Activated naive CD4-positive, alpha-beta T cell treated with anti-CD3 and anti-CD28 coated beads, Interleukin-2, amount 50 U/mL, for 72 hours (primary cell): ENCODE measurements around the gene SLC25A44. TPM values are rescaled to one million over a fixed set of nuclear protein-coding genes. Genes with fewer than 3 reads are reported as not detected.
A peak's percentile ranks its signal among the peaks of the same experiment; 100 is the strongest.
"Not testable (repeated sequence)": the region's sequence is repeated elsewhere in the genome, so short reads cannot be mapped to it uniquely, and the experiment has no call there.

Experiments used
- ATAC-seq, 2 donors: fragments of 150-1000 bp; cut with Tn5 transposase; 2 replicates each; pipeline ENCODE4 v1.10.0; 2021; ENCODE audit warnings: mild to moderate bottlenecking in 2 of 2, moderate library complexity in 2 of 2
- DNase-seq, 2 donors: peaks; one replicate each; pipeline ENCODE4 v3.0.0; 2021 to 2022; ENCODE audit warnings: low spot score in 2 of 2
- H3K27ac Mint-ChIP-seq, 2 donors: one replicate each; pipeline ENCODE4 v1.8.0; 2022; ENCODE audit warnings: mild to moderate bottlenecking in 2 of 2, mixed read lengths in 2 of 2
- H3K36me3 Mint-ChIP-seq, 2 donors: one replicate each; pipeline ENCODE4 v1.8.0; 2022; ENCODE audit warnings: mixed read lengths in 2 of 2
- H3K9me3 Mint-ChIP-seq, 2 donors: one replicate each; pipeline ENCODE4 v1.8.0; 2022; ENCODE audit warnings: mixed read lengths in 2 of 2
- total RNA-seq, 2 donors: library from RNA; stranded (reverse); gene quantifications; one replicate each; pipeline ENCODE4 v1.2.3, GENCODE V29; 2022

SLC25A44 gene
- total RNA-seq, 2 donors from 2014 or later: 79.1 to 82.1 TPM

DNA sequence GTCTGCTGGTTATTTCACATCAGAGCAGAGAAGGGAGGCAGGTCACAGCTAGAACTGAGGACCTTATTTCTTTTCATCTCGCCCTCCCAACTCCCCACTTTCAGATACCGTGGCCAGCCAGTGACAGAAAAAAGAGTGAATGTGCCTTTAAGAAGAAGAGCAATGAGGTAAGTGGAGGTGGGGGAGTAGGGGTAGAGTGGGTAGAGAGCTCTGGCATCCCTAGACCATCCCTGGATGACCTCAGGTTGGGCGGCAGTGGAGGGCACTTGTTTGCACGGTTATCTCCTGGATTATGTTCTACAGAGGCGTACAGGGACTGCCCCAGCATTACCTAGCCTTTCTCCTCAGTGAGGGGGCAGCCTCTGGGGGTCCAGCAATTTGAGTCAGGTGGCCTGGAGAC, 35.9 kb upstream of the SLC25A44 start:
- H3K9me3 Mint-ChIP-seq: no peaks in the 10 kb centered on the region
- ATAC-seq (no peak), DNase-seq (no peak)
- no peak overlapping the region for H3K27ac Mint-ChIP-seq
- peaks cover 6% of the 10 kb centered on the region in 2 donors for H3K36me3 Mint-ChIP-seq

DNA sequence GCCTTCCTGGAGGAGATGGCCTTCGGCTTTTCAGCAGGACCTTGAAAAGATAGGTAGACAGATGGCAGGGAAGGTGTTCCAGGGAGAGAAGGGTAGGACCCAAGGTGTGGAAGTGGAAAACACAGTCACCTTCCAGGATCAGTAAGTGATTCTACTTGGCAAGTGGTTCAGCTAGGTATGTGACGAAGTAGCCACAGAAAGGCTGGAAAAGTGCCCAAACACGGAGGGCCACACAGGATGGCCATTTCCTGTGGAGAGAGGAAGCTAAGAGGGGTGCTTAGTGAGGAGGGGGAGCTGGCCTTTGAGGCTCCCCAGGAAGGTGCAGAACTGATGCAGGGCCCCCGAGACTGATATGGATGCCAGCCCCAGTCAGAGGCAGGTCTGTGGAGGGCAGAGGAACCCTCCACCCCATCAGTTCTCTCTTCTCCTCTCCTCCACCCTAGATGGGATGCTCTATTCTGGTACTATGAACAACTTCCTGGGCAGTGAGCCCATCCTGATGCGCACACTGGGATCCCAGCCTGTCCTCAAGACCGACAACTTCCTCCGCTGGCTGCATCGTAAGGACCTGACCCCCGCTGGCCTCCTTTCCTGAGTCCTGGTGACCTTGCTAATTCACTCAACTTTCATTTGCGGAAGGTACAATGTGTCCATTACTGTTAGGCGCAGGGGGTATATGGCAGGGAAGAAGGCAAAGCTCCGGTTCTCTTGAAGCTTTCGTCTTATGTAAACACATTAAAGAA, 33.7 kb upstream of the SLC25A44 start:
- ATAC-seq (no peak), DNase-seq (no peak)
- Mint-ChIP-seq H3K36me3 (peaks cover 10 to 16% of the 10 kb centered on the region in 2 donors), H3K27ac (peak overlapping the region; percentile 86 to 90), H3K9me3 (peaks cover 0 to 3% of the 10 kb centered on the region in 2 donors)

DNA sequence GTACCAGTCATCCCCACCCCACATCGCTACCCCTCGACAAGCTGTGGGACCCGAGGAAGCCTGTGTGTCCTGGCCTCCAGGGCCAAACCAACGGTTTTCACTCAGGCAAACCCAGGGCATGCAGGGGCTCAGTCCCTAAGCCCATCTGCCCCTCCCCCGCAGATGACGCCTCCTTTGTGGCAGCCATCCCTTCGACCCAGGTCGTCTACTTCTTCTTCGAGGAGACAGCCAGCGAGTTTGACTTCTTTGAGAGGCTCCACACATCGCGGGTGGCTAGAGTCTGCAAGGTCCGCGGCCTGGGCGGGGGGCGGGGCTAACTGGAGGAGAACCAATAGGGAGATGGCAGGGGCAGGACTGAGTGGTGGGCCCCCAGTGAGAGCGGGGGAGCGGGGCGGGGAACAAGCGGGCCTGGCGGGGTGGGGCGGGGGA, 33.1 kb upstream of the SLC25A44 start:
- H3K27ac Mint-ChIP-seq: peak overlapping the region; percentile 60 to 86
- peaks cover 15 to 22% of the 10 kb centered on the region in 2 donors for H3K36me3 Mint-ChIP-seq
- peaks cover 0 to 7% of the 10 kb centered on the region in 2 donors for H3K9me3 Mint-ChIP-seq
- DNase-seq (peak in 1 of 2 donors; percentile 50), ATAC-seq (peak; percentile 57 to 83)

- DNase-seq (no peak), ATAC-seq (no peak)
- Mint-ChIP-seq H3K27ac (no peak overlapping the region), H3K9me3 (peaks cover 0 to 13% of the 10 kb centered on the region in 2 donors), H3K36me3 (peaks cover 15 to 32% of the 10 kb centered on the region in 2 donors)
These were observed 31.4 kb upstream of the SLC25A44 start for GRCh38 chr1:156162430-156163037.

- ATAC-seq (no peak), DNase-seq (no peak)
- H3K36me3 Mint-ChIP-seq: peaks cover 20 to 32% of the 10 kb centered on the region in 2 donors
- peaks cover 0 to 13% of the 10 kb centered on the region in 2 donors for H3K9me3 Mint-ChIP-seq
- H3K27ac Mint-ChIP-seq: no peak overlapping the region
These were observed 30.2 kb upstream of the SLC25A44 start for GRCh38 chr1:156163712-156164111.

DNA sequence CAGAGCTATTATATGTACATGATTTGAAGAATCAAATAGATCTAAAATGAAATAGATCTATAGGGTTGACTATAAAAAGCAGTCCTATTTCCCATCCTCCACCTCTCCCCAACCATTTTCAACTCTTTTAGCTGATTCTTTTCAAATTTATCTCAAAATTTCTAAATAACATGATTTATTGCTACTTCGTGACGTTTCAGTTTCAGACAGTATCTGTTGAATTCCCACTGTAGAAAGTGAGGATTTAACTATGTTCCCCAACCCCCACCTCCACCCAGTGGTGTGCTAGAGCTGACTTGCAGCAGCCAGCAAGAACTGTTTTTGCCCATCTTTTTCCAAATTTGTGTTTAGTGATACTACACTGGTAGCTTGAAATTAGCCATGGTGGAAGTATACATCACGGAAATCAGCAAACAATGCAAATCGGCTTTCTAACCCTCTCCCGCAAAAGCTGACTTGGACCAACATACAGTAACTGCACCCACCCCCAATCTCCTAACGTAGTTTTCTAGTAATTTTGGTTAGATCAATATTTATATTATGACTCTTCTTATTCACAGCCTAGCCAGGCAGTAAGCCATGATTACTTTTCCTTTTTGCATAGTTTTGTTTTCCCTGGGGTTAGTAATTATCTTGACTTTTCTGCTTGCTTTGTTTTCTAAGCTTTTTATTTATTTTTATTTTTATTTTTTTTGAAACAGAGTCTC, 29.6 kb upstream of the SLC25A44 start:
- no peak for ATAC-seq
- Mint-ChIP-seq H3K9me3 (peaks cover 0 to 13% of the 10 kb centered on the region in 2 donors), H3K27ac (peak overlapping the region in 1 of 2 donors; percentile 4), H3K36me3 (peaks cover 20 to 32% of the 10 kb centered on the region in 2 donors)
- no peak for DNase-seq

DNA sequence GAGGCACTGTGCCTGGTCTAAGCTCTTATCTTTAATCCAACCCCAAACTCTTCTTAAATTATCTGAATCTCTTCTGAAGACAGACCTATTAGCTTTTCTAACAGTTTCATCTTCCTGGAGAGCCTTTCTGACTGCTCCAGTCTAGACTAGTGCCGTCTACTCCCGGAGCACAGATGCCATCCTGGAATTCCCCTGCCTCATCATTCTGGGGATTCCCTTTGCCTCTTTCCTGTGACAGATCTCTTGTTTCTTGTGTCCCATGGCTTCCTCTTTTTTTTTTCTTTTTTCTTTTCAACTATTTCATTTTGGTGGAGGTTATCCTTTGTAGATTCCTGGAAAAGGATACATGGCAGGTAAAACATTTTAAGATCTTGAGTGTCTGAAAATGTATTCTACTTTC, 28.8 kb upstream of the SLC25A44 start:
- peak overlapping the region in 1 of 2 donors; percentile 4 for H3K27ac Mint-ChIP-seq
- DNase-seq: no peak
- H3K9me3 Mint-ChIP-seq: peaks cover 0 to 13% of the 10 kb centered on the region in 2 donors
- H3K36me3 Mint-ChIP-seq: peaks cover 20 to 32% of the 10 kb centered on the region in 2 donors
- ATAC-seq: peak in 1 of 2 donors; percentile 28

DNA sequence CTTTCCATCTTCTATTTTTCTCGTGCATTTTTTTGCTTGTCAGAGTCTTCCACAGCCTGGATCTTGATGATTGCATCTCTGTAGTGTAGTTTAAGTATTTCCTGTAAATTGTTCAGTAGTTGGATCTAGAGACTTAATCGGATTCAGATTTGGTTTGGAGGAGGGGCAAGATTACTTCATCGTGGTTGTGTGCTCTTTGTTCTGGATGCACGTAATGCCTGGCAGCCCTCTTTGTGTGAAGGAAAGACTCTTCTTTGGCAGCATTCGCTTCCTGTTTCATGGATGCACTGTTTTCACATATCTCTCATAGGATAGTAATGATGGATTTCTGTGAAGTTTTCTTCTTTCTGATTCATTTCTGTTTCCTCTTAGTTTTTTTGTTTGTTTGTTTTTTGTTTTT, 26.4 kb upstream of the SLC25A44 start:
- DNase-seq (no peak), ATAC-seq (no peak)
- no peak overlapping the region for H3K27ac Mint-ChIP-seq
- H3K36me3 Mint-ChIP-seq: peaks cover 14 to 26% of the 10 kb centered on the region in 2 donors
- peaks cover 0 to 13% of the 10 kb centered on the region in 2 donors for H3K9me3 Mint-ChIP-seq

DNA sequence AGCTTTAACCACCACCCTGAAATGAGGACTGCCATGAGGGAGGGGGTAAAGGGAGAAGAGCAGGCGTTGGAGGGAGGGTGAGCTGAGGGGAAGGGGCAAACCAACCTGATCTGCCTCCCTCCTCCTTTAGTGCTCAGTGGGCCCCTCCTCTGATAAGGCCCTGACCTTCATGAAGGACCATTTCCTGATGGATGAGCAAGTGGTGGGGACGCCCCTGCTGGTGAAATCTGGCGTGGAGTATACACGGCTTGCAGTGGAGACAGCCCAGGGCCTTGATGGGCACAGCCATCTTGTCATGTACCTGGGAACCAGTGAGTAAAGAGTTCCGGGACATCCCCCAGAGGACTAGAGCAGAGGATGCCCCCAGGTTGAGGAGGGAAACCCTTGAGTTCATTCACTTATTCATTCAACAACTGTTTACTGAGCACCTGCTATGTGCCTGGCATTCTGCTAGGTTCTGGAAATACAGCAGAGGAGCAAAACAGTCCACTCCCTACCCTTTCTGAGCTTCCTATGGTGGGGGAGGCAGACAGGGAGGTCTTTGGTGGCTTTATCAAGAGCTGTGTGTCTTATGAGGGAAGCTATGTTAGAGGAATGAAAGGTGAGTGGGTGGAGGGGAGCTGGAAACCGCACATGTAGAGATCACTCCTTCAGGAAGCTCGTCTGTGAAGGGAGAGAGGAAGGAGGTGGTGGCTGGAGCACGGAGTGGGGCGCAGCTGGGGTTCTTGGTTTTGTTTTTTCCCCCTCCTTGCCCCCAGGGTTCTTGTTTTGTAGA, 21.0 kb upstream of the SLC25A44 start:
- Mint-ChIP-seq H3K36me3 (peaks cover 0 to 5% of the 10 kb centered on the region in 2 donors), H3K9me3 (no peaks in the 10 kb centered on the region), H3K27ac (peak overlapping the region; percentile 16 to 73)
- DNase-seq (no peak), ATAC-seq (peak in 1 of 2 donors; percentile 73)

DNA sequence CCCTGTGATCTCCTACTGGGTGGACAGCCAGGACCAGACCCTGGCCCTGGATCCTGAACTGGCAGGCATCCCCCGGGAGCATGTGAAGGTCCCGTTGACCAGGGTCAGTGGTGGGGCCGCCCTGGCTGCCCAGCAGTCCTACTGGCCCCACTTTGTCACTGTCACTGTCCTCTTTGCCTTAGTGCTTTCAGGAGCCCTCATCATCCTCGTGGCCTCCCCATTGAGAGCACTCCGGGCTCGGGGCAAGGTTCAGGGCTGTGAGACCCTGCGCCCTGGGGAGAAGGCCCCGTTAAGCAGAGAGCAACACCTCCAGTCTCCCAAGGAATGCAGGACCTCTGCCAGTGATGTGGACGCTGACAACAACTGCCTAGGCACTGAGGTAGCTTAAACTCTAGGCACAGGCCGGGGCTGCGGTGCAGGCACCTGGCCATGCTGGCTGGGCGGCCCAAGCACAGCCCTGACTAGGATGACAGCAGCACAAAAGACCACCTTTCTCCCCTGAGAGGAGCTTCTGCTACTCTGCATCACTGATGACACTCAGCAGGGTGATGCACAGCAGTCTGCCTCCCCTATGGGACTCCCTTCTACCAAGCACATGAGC, 17.2 kb upstream of the SLC25A44 start:
- ATAC-seq (no peak), DNase-seq (no peak)
- H3K27ac Mint-ChIP-seq: peak overlapping the region in 1 of 2 donors; percentile 4
- H3K9me3 Mint-ChIP-seq: no peaks in the 10 kb centered on the region
- H3K36me3 Mint-ChIP-seq: no peaks in the 10 kb centered on the region

GRCh38 chr1:156177919-156178654, 15.8 kb upstream of the SLC25A44 start:
- no peak for DNase-seq
- peak; percentile 55 to 56 for ATAC-seq
- Mint-ChIP-seq H3K9me3 (no peaks in the 10 kb centered on the region), H3K36me3 (no peaks in the 10 kb centered on the region), H3K27ac (peak overlapping the region; percentile 32 to 60)

GRCh38 chr1:156180471-156180870, 13.4 kb upstream of the SLC25A44 start:
- DNase-seq: no peak
- Mint-ChIP-seq H3K9me3 (no peaks in the 10 kb centered on the region), H3K27ac (no peak overlapping the region), H3K36me3 (no peaks in the 10 kb centered on the region)
- no peak for ATAC-seq

GRCh38 chr1:156181391-156181924, 12.4 kb upstream of the SLC25A44 start:
- not testable (repeated sequence) for DNase-seq, ATAC-seq, H3K36me3 Mint-ChIP-seq, H3K9me3 Mint-ChIP-seq, H3K27ac Mint-ChIP-seq

DNA sequence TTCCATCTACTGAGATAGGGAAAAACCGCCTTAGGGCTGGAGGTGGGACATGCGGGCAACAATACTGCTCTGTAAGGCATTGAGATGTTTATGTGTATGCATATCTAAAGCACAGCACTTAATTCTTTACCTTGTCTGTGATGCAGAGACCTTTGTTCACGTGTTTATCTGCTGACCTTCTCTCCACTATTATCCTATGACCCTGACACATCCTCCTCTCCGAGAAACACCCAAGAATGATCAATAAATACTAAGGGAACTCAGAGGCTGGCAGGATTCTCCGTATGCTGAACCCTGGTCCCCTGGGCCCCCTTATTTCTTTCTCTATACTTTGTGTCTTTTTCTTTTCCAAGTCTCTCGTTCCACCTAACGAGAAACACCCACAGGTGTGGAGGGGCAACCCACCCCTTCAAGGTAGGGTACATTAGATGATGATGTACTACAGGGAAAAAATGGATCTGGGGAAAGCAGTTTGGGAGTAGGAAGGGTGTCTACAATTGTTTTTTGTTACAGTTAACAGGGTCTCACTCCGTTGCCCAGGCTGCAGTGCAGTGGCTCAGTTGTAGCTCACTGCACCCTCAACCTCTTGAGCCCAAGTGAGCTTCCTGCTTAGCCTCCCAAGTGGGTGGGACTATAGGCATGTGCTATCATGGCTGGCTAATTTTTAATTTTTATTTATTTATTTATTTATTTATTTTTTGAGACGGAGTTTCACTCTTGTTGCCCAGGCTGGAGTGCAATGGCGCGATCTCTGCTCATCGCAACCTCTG, 11.7 kb upstream of the SLC25A44 start:
- H3K36me3 Mint-ChIP-seq, DNase-seq, H3K27ac Mint-ChIP-seq, ATAC-seq, H3K9me3 Mint-ChIP-seq: not testable (repeated sequence)
